Measurements from ENCODE around the gene MACROD1.

GRCh38 chr11:64067230-64067993 lies 98.5 kb downstream of the MACROD1 start:
- no peak for TF ChIP-seq POLR2AphosphoS5 (IDR thresholded peaks at IDR 0.05; ENCODE audit: insufficient read depth in 1 of 2, low read depth in 1 of 2)
- no peak for TF ChIP-seq CTCF (IDR thresholded peaks at IDR 0.05)
